K562 (cell line): ENCODE results near the gene PPP1R13B. TPM values are rescaled to one million over a fixed set of nuclear protein-coding genes. Genes with fewer than 3 reads are reported as not detected.

Source experiments
- ATAC-seq: fragments of 200-7000 bp; cut with Tn5 transposase; 3 replicates; pipeline ENCODE4 v1.9.1; 2020; ENCODE audit warnings: moderate library complexity
- BruUV-seq: library from RNA; stranded (reverse); fragments of 400-500 nt; replicated peaks from 2 replicates; lab custom pipeline; 2021; lab: Mats Ljungman, UMichigan
- CTCF ChIA-PET: fragments of 300-600 bp; formaldehyde crosslinking; extraction: SDS; loops from one replicate; lab custom pipeline; 2021; ENCODE audit warnings: low intra/inter-chr PET ratio; lab: Yijun Ruan, JAX
- POLR2A ChIA-PET: fragments of 300-600, 350-650 bp; sonication (Branson Sonifier 250); formaldehyde crosslinking; extraction: SDS; loops from one replicate; lab custom pipeline; 2021; ENCODE audit warnings: antibody characterized with exemption, inconsistent platforms; lab: Yijun Ruan, JAX
- DNase-seq, 4 experiments: peaks; one replicate each; pipeline versions ENCODE4 v3.0.0 to v3.0.0-alpha.2; 2011 to 2018; ENCODE audit warnings: low spot score in 3 of 4, mixed read lengths in 3 of 4; ENCODE audit errors: extremely low read depth in 1 of 4
- FAIRE-seq: peaks from 2 replicates; lab custom pipeline; 2011; peaks lifted over from hg19 to GRCh38; lab: Jason Lieb, UNC
- H2AFZ ChIP-seq: 2 replicates; pipeline ENCODE4 v1.6.0; 2011; ENCODE audit warnings: low read depth, low read length, control low read depth, inconsistent platforms
- H3K27ac ChIP-seq: fragments of 200-600 bp; 3 replicates; pipeline ENCODE4 v1.8.0; 2011; ENCODE audit warnings: low read depth, mild to moderate bottlenecking, control low read depth, inconsistent platforms, low read length, moderate library complexity, mixed read lengths; ENCODE audit errors: extremely low read depth
- H3K27me3 ChIP-seq, 2 experiments: fragments of 300-600 bp in 1 of 2; 2 replicates in 1 of 2; 3 replicates in 1 of 2; pipeline versions ENCODE4 v1.6.0 to v1.8.0; 2011; ENCODE audit warnings: inconsistent platforms in 2 of 2, low read length in 2 of 2, mild to moderate bottlenecking in 1 of 2, mixed read lengths in 1 of 2, moderate library complexity in 1 of 2; ENCODE audit not compliant: control insufficient read depth in 2 of 2, insufficient read depth in 2 of 2
- H3K36me3 ChIP-seq: fragments of 300-600 bp; 3 replicates; pipeline ENCODE4 v1.8.0; 2011; ENCODE audit warnings: mild to moderate bottlenecking, low read length, inconsistent platforms; ENCODE audit not compliant: control insufficient read depth, insufficient read depth
- H3K4me1 ChIP-seq, 2 experiments: fragments of 200-600 bp in 1 of 2; replicated peaks in 1 of 2; 2 replicates in 1 of 2; 3 replicates in 1 of 2; pipeline versions ENCODE4 v1.5.1 to v1.8.0; 2011; ENCODE audit warnings: inconsistent platforms in 2 of 2, low read length in 2 of 2, mild to moderate bottlenecking in 1 of 2, mixed read lengths in 1 of 2, moderate library complexity in 1 of 2; ENCODE audit not compliant: control insufficient read depth in 2 of 2, insufficient read depth in 2 of 2
- H3K4me2 ChIP-seq: 2 replicates; pipeline ENCODE4 v1.6.1; 2011; ENCODE audit warnings: low read length, control low read depth, inconsistent platforms, mixed read lengths; ENCODE audit not compliant: insufficient read depth
- H3K4me3 ChIP-seq: fragments of 200-600 bp; sonication (generic), shearing (Covaris generic); 2 replicates; pipeline ENCODE4 v1.5.1; 2016; ENCODE audit warnings: control low read depth, inconsistent platforms
- H3K79me2 ChIP-seq: fragments of 200-600 bp; 3 replicates; pipeline ENCODE4 v1.8.0; 2011; ENCODE audit warnings: low read length, inconsistent platforms; ENCODE audit not compliant: control insufficient read depth, insufficient read depth
- H3K9ac ChIP-seq, 2 experiments: 2 replicates each; pipeline versions ENCODE4 v1.6.0 to v1.6.1; 2011; ENCODE audit warnings: low read depth in 2 of 2, low read length in 2 of 2, control low read depth in 1 of 2, inconsistent platforms in 1 of 2, mild to moderate bottlenecking in 1 of 2, mixed read lengths in 1 of 2; ENCODE audit not compliant: insufficient read depth in 1 of 2
- H3K9me1 ChIP-seq: one replicate; pipeline ENCODE4 v1.6.0; 2011; ENCODE audit warnings: inconsistent platforms, mild to moderate bottlenecking, low read length, moderate library complexity; ENCODE audit not compliant: control insufficient read depth, insufficient read depth
- H3K9me3 ChIP-seq: replicated peaks from 2 replicates; pipeline ENCODE4 v1.5.1; 2011; ENCODE audit warnings: low read depth, low read length, inconsistent platforms; ENCODE audit not compliant: control insufficient read depth, insufficient read depth
- H4K20me1 ChIP-seq: replicated peaks from 2 replicates; pipeline ENCODE4 v1.6.1; 2011; ENCODE audit warnings: low read length, inconsistent platforms, mixed read lengths; ENCODE audit not compliant: control insufficient read depth, insufficient read depth
- ZBED1 ChIP-seq: IDR thresholded peaks from 2 replicates; pipeline ENCODE4 v1.6.1; 2014
- ZFP36 ChIP-seq: fragments of 150-350 bp; IDR thresholded peaks from 2 replicates; pipeline ENCODE4 v1.6.1; 2018; ENCODE audit warnings: low read length, low read depth; ENCODE audit not compliant: partially characterized antibody
- ZKSCAN8 ChIP-seq: fragments of 200-800 bp; sonication (Bioruptor generic); IDR thresholded peaks from 2 replicates; pipeline ENCODE4 v1.6.1; 2016; ENCODE audit warnings: missing genetic modification characterization, missing compliant biosample characterization
- WGBS: fragments of 100-300 bp; shearing (Covaris generic); methylation state at CpG from one replicate; pipeline ENCODE4 v1.1.6; 2016; ENCODE audit warnings: low coverage, mixed read lengths; ENCODE audit not compliant: insufficient coverage; ENCODE audit errors: missing lambda C conversion rate; 5-methylcytosine and 5-hydroxymethylcytosine counted together
- in situ Hi-C: fragments of 300-500 bp; cut with MboI; formaldehyde crosslinking; loops from 4 replicates; pipeline ENCODE4 v1.15.0; 2018; ENCODE audit warnings: inconsistent platforms, mixed read lengths
- intact Hi-C: fragments of 100-400 bp; cut with micrococcal nuclease; formaldehyde crosslinking; loops from 2 replicates; pipeline ENCODE4 v1.14.2; 2022
- polyA plus RNA-seq, 8 experiments: library from polyadenylated mRNA; depleted of rRNA in 4 of 8; stranded (reverse) in 5 of 8; unstranded in 3 of 8; fragments of >200 nt; fragmentation: Nextera tagmentation in 2 of 8; fragmentation: Illumina TruSeq in 1 of 8; extraction: Ambion mirVana in 2 of 8; extraction: Trizol in 1 of 8; gene quantifications; 2 replicates each; pipeline versions ENCODE4 v1.2.1 to v1.2.3, GENCODE V29; 2011 to 2014; ENCODE audit warnings: inconsistent platforms in 1 of 8, missing spikeins in 1 of 8
- total RNA-seq, 7 experiments: library from RNA; depleted of rRNA in 6 of 7; stranded (reverse); fragments of >200 nt in 6 of 7; fragmentation: Illumina TruSeq in 2 of 7; extraction: Trizol in 2 of 7; gene quantifications; 2 replicates each; pipeline versions ENCODE4 v1.2.1 to v1.2.3, GENCODE V29; 2011 to 2021; ENCODE audit warnings: low replicate concordance in 1 of 7
- TF ChIP-seq, protein P1 (sequence below): fragments of 250-450 bp; sonication (Bioruptor Pico); IDR thresholded peaks from 2 replicates; pipeline ENCODE4 v1.9.0; 2021; ENCODE audit warnings: mild to moderate bottlenecking
- TF ChIP-seq, protein P2 (sequence below): fragments of 450-650 bp; IDR thresholded peaks from 2 replicates; pipeline ENCODE4 v1.7.1; 2018; ENCODE audit warnings: mild to moderate bottlenecking, low read depth; ENCODE audit not compliant: partially characterized antibody

The PPP1R13B gene
- total and polyA plus RNA-seq, 9 of the 15 experiments (the other 6 are each of a cell fraction or from before 2014, with no cell fraction given): 0.03 to 1.7 (median 0.15) TPM

DNA sequence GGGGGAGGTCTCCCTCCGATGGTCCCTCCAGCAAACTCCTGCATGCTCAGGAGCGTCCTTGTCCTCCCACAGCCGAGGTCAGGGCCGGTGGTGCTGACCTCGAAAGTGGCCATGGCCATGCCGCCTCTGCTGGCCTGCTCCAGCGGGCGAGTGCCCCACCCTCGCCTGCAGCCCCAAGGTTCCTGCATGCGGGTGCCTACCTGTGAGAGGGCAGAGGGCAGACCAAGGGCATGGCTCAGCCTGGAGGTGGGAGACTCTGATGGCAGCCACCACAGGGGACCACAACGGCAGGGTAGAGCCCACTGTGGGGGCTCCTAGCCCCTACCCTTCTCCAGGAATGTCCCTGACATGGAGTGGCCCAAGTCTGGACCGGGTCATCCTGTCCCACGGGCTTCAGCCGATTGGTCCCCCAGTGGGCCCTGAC is 38.1 kb upstream of the PPP1R13B start (continued):
- TF ChIP-seq, protein P1, sequence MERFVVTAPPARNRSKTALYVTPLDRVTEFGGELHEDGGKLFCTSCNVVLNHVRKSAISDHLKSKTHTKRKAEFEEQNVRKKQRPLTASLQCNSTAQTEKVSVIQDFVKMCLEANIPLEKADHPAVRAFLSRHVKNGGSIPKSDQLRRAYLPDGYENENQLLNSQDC (CRISPR knock-in tag): no peak
- TF ChIP-seq ZKSCAN8 (CRISPR knock-in tag): no peak
- TF ChIP-seq ZBED1: no peak

DNA sequence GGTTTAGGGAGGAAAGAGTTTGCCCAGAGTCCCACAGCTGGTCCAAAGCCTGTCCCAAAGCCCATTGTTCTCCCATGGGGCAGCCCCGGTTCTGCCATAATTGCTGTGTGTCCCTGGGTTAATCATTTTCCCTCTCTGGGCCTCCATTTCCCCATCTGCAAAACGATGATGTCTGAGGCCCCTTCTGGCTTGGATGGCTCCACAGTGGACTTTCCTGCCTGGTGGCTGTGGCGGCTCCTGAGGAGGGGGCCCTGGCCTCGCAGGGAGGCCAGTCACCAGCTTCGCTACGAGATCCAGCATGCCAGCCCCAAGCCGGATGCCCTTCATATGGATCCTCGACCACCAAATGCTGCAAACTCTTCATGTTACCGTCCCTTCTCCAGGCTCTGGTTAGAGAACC is 37.5 kb upstream of the PPP1R13B start:
- ChIA-PET POLR2A (interaction anchor here (0.6 kb wide), 1 partner anchor 16 kb away, joined by 4 read pairs; no protein-coding TSS in a partner anchor), CTCF (no interaction called here)
- peak; percentile 8 for TF ChIP-seq ZFP36
- TF ChIP-seq, protein P2, sequence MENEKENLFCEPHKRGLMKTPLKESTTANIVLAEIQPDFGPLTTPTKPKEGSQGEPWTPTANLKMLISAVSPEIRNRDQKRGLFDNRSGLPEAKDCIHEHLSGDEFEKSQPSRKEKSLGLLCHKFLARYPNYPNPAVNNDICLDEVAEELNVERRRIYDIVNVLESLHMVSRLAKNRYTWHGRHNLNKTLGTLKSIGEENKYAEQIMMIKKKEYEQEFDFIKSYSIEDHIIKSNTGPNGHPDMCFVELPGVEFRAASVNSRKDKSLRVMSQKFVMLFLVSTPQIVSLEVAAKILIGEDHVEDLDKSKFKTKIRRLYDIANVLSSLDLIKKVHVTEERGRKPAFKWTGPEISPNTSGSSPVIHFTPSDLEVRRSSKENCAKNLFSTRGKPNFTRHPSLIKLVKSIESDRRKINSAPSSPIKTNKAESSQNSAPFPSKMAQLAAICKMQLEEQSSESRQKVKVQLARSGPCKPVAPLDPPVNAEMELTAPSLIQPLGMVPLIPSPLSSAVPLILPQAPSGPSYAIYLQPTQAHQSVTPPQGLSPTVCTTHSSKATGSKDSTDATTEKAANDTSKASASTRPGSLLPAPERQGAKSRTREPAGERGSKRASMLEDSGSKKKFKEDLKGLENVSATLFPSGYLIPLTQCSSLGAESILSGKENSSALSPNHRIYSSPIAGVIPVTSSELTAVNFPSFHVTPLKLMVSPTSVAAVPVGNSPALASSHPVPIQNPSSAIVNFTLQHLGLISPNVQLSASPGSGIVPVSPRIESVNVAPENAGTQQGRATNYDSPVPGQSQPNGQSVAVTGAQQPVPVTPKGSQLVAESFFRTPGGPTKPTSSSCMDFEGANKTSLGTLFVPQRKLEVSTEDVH: no peak
- no peak overlapping the region for H3K9ac ChIP-seq
- H4K20me1 ChIP-seq: no peaks in the 10 kb centered on the region; the same call in 1 of the 2 replicates
- H3K27me3 ChIP-seq: peaks cover 0 to 24% of the 10 kb centered on the region in 2 experiments; a peak in 2 of 5 replicates
- H3K79me2 ChIP-seq: no peaks in the 10 kb centered on the region
- 22% methylated on average over 8 of the region's 9 CpGs for WGBS
- H3K4me2 ChIP-seq: no peak overlapping the region
- ATAC-seq (no peak), FAIRE-seq (no peak), DNase-seq (no peak)
- in situ Hi-C loops (no loop called here), intact Hi-C loops (no loop called here)
- H3K27ac ChIP-seq: no peak overlapping the region
- H3K9me3 ChIP-seq: no peaks in the 10 kb centered on the region
- peaks cover 4 to 43% of the 10 kb centered on the region in 2 experiments; a peak in 4 of 5 replicates for H3K4me1 ChIP-seq
- no peaks in the 10 kb centered on the region for H3K36me3 ChIP-seq
- H2AFZ ChIP-seq: no peak overlapping the region
- BruUV-seq: no TSS peak
- H3K9me1 ChIP-seq: no peaks in the 10 kb centered on the region
- H3K4me3 ChIP-seq: no peak overlapping the region
